Spinal cord (tissue), 10 donors: ENCODE data around the gene TFF2. TPM values are rescaled to one million over a fixed set of nuclear protein-coding genes. Genes with fewer than 3 reads are reported as not detected.

Source experiments
- DNase-seq, 6 donors: peaks; one replicate each; pipeline versions ENCODE4 v3.0.0 to v3.0.0-alpha.2; 2013 to 2015; ENCODE audit warnings: low spot score in 6 of 6, low read depth in 4 of 6
- H3K27ac ChIP-seq: one replicate; pipeline ENCODE4 v1.5.1; 2013; ENCODE audit warnings: low read depth, low read length, control low read depth
- H3K27me3 ChIP-seq: one replicate; pipeline ENCODE4 v1.6.1; 2013; ENCODE audit warnings: low read length; ENCODE audit not compliant: control insufficient read depth, insufficient read depth
- H3K36me3 ChIP-seq: one replicate; pipeline ENCODE4 v1.6.1; 2013; ENCODE audit warnings: low read length; ENCODE audit not compliant: control insufficient read depth, insufficient read depth
- H3K4me1 ChIP-seq: one replicate; pipeline ENCODE4 v1.6.1; 2013; ENCODE audit warnings: low read length; ENCODE audit not compliant: control insufficient read depth, insufficient read depth
- H3K4me3 ChIP-seq: one replicate; pipeline ENCODE4 v1.5.1; 2013; ENCODE audit warnings: low read depth, low read length, control low read depth
- H3K9me3 ChIP-seq: one replicate; pipeline ENCODE4 v1.6.1; 2013; ENCODE audit warnings: low read length; ENCODE audit not compliant: control insufficient read depth, insufficient read depth
- WGBS: methylation state at CpG from one replicate; pipeline ENCODE4 v1.1.5; 2013; ENCODE audit warnings: missing lambda C conversion rate; ENCODE audit not compliant: insufficient coverage; 5-methylcytosine and 5-hydroxymethylcytosine counted together
- polyA plus RNA-seq, 2 donors: library from polyadenylated mRNA; unstranded; fragments of 120-200 nt; gene quantifications; one replicate each; pipeline ENCODE4 v1.2.1, GENCODE V29; 2013; ENCODE audit not compliant: insufficient read length in 2 of 2
- total RNA-seq, 2 donors: library from RNA; depleted of rRNA in 1 of 2; stranded (reverse); fragments of 120-200 nt in 1 of 2; fragments of >200 nt in 1 of 2; gene quantifications; one replicate each; pipeline versions ENCODE4 v1.2.3 to v1.2.4, GENCODE V29; 2013 to 2014
- donor health status: healthy.

Gene TFF2
- total and polyA plus RNA-seq, 4 donors, result not detected

- Histone ChIP-seq H3K4me1 (peaks cover 11% of the 10 kb centered on the region), H3K9me3 (no peaks in the 10 kb centered on the region), H3K27ac (no peak overlapping the region), H3K36me3 (no peaks in the 10 kb centered on the region), H3K27me3 (peaks cover 2% of the 10 kb centered on the region), H3K4me3 (no peak overlapping the region)
- 92% methylated on average over 24 of the region's 24 CpGs for whole genome bisulfite sequencing
- no peak for DNase-seq
These were observed 26.6 kb upstream of the TFF2 start for GRCh38 chr21:42377211-42377950.

GRCh38 chr21:42376338-42376982 lies 25.7 kb upstream of the TFF2 start:
- Histone ChIP-seq H3K4me1 (peaks cover 11% of the 10 kb centered on the region), H3K27ac (no peak overlapping the region), H3K27me3 (peaks cover 2% of the 10 kb centered on the region), H3K4me3 (no peak overlapping the region), H3K36me3 (no peaks in the 10 kb centered on the region), H3K9me3 (no peaks in the 10 kb centered on the region)
- 81% methylated on average over 32 of the region's 32 CpGs for WGBS
- DNase-seq, result no peak

DNA sequence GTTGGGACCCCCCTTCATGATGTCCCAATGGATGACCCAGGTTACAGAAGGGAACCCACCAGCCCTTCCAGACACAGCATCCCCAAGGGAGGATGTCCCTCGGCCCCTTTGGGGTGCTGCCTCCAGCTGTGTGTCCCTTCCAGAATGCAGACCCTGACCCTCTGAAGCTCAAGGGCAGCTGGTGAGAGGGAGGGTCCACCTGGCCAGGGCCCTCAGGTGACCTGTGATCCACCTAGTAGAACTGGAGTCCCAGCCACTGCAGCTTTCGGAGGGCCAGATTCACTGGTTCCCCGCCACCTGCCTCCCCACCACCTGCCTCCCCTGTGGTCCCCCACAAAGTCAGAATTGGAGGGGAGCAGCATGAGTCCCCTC lies 25.2 kb upstream of the TFF2 start:
- peaks cover 2% of the 10 kb centered on the region for H3K27me3 ChIP-seq
- H3K9me3 ChIP-seq, result no peaks in the 10 kb centered on the region
- 95% methylated on average over 3 of the region's 3 CpGs for WGBS
- H3K36me3 ChIP-seq, result no peaks in the 10 kb centered on the region
- H3K27ac ChIP-seq, result no peak overlapping the region
- peaks cover 11% of the 10 kb centered on the region for H3K4me1 ChIP-seq
- no peak for DNase-seq
- no peak overlapping the region for H3K4me3 ChIP-seq

DNA sequence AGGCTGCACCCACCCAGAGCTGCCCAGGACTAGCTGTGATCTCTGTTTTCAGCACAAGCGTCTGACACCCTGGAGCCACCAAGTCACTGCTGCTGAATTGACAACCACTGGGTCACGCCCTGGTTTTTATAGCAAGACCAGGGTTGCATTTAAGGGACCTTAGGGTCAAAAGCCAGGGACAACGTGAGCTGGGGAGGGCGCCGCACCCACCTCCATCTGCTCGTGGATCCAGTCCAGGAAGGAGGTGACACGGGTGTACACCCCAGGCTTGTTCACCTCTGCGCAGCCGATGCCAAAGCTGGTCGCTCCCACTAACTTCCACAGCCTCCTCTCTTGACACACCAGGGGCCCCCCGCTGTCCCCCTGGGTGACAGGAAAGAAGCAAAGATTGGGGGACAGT lies 24.7 kb upstream of the TFF2 start:
- Histone ChIP-seq H3K4me3 (no peak overlapping the region), H3K27me3 (peaks cover 2% of the 10 kb centered on the region), H3K36me3 (no peaks in the 10 kb centered on the region), H3K27ac (no peak overlapping the region), H3K4me1 (peaks cover 11% of the 10 kb centered on the region), H3K9me3 (no peaks in the 10 kb centered on the region)
- 76% methylated on average over 10 of the region's 11 CpGs for WGBS
- no peak for DNase-seq

DNA sequence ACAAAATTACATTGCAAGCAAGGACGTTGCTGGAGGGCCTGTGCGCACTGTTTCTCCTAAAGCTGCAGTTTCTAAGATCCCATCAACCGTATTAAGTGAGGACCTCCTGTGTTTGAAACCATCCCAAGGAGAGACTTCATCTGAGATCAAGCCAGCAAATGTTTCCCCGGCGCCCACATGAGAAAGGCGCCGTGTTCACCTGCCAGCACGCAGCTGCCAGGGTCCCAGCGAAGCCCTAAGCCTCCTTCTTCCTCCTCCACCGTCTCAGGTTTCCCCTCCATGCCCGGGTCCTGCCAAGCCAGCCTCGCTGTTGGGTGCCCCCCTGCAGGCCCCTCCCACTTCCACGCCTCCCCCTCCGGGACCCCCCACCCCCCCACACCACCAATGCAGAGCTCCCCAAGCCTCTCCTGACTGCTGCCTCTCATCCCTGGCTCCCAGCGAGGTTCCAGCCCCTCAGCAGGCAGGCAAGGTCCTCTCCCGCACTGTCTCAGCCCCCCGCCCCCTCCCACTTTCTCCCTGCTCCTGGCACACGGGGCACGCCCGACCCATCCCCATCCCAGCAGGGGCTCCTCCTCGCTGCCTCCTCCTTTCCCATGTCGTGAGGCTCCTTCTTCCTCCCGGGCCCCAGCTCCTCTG lies 24.2 kb upstream of the TFF2 start:
- Histone ChIP-seq H3K27me3 (peaks cover 2% of the 10 kb centered on the region), H3K4me1 (peaks cover 11% of the 10 kb centered on the region), H3K4me3 (no peak overlapping the region), H3K36me3 (no peaks in the 10 kb centered on the region), H3K9me3 (no peaks in the 10 kb centered on the region), H3K27ac (no peak overlapping the region)
- no peak for DNase-seq
- WGBS, result 27% methylated on average over 22 of the region's 23 CpGs

- Histone ChIP-seq H3K4me3 (no peak overlapping the region), H3K9me3 (no peaks in the 10 kb centered on the region), H3K4me1 (peaks cover 11% of the 10 kb centered on the region), H3K27me3 (peaks cover 2% of the 10 kb centered on the region), H3K27ac (no peak overlapping the region), H3K36me3 (no peaks in the 10 kb centered on the region)
- WGBS, result 65% methylated on average over 4 of the region's 7 CpGs
- DNase-seq, result no peak
These were observed 23.7 kb upstream of the TFF2 start for GRCh38 chr21:42374457-42374856.

DNA sequence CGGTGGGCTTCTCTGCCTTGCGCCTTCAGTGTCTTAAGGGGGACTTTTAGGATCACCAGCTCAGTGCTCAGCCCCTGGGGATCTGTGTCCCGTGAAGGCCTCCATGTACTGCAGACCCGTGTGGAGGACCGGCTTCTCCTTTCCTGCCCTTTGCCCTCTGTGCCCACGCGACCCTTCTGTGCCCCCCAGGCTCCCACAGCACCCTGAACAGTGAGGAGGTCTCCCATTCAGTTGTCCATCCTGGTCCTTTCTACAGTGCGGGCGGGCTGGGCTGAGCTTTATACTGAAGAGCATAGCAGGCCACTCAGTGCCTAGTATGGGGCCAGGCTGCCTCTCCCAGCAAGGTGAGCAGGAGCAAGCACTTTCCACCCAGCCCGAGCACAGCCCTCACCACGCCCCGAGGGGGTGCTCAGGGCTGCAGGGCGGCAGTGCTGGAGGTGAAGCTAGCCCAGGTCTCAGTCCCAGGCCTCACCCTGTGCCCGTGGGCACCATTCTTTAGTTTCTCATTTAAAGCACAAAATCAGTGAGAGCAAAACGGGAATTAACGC lies 23.2 kb upstream of the TFF2 start:
- 94% methylated on average over 13 of the region's 16 CpGs for WGBS
- H3K27ac ChIP-seq, result no peak overlapping the region
- no peak overlapping the region for H3K4me3 ChIP-seq
- peaks cover 2% of the 10 kb centered on the region for H3K27me3 ChIP-seq
- H3K36me3 ChIP-seq, result no peaks in the 10 kb centered on the region
- peaks cover 11% of the 10 kb centered on the region for H3K4me1 ChIP-seq
- DNase-seq, result no peak
- H3K9me3 ChIP-seq, result no peaks in the 10 kb centered on the region

DNA sequence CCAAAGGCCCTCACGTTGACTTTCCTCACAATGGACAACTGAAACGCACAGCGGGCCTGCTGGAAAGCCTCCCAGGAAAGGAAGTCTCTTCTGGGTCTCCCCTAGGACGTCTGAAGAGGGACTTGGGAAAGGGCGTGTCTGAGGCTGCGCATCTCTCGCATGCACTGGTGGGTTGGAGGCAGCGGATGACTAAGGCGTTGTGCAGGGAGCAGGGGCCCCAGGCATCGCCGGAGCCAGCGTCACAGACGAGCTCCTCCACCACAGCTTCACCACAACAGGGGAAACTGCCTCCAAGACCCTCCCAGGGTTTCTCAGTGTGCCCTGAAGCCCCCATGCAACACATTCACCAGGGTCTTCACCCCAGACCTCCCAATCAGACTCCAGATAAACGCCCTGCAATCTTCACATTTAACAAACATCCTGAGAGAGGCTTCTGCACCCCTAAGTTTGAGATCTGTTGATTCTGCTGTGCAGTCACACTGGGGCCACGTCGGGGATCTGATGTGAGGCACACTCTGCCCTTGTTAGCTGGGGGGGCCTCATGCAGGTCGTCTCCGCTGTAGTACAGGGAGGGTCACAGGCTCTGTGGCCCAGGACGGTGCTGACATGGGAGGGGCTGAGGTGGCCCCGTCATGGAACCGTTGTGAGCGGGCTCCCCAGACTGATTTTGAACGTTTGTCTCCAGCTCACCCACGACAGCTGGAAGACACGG lies 22.6 kb upstream of the TFF2 start:
- Histone ChIP-seq H3K36me3 (no peaks in the 10 kb centered on the region), H3K4me3 (no peak overlapping the region), H3K27me3 (peaks cover 2% of the 10 kb centered on the region), H3K4me1 (peaks cover 11% of the 10 kb centered on the region), H3K9me3 (no peaks in the 10 kb centered on the region), H3K27ac (no peak overlapping the region)
- WGBS, result 81% methylated on average over 19 of the region's 25 CpGs
- DNase-seq, result no peak

DNA sequence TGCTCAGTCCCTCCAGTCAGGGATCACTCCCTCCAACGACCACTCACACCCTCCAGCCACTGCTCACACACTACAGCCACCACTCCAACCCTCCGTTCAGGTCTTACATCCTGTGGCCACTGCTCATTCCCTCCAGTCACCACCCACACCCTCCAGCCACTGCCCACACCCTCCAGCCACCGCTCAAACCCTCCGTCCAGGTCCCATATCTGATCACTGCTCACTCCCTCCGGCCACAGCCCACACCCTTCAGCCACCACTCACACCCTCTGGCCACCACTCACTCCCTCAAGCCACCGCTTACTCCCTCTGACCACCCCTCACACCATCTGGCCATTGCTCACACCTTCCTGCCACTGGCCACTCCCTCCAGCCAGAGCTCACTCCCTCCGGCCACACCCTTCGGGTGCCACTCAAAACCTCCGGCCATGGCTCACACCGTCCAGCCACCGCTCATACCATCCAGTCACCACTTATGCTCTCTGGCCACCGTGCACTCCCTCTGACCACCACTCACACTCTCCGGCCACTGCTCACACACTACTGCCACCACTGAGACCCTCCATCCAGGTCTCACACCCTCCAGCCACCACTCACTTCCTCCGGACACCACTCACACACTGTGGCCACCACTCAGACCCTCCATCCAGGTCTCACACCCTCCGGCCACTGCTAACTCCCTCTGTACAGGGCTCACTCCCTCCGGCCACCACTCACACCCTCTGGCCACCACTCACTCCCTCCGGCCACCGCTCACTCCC lies 20.3 kb upstream of the TFF2 start:
- Histone ChIP-seq H3K4me3 (no peak overlapping the region), H3K36me3 (no peaks in the 10 kb centered on the region), H3K4me1 (peaks cover 11% of the 10 kb centered on the region), H3K27me3 (no peaks in the 10 kb centered on the region), H3K27ac (no peak overlapping the region), H3K9me3 (no peaks in the 10 kb centered on the region)
- no peak for DNase-seq
- WGBS, result 85% methylated on average over 17 of the region's 18 CpGs
